Transverse colon (tissue), 4 donors: ENCODE results near the gene LYRM1. TPM values are rescaled to one million over a fixed set of nuclear protein-coding genes. Genes with fewer than 3 reads are reported as not detected.

ENCODE experiments used
- DNase-seq: peaks from one replicate; pipeline ENCODE4 v3.0.0-alpha.2; 2019
- H3K27ac ChIP-seq, 4 donors: fragments of 200-600 bp; sonication (generic); 2 replicates each; pipeline ENCODE4 v1.5.1; 2016 to 2018; ENCODE audit warnings: inconsistent platforms in 4 of 4
- H3K27me3 ChIP-seq: fragments of 200-600 bp; sonication (generic); 2 replicates; pipeline ENCODE4 v1.5.1; 2017; ENCODE audit warnings: inconsistent platforms
- H3K36me3 ChIP-seq, 4 donors: fragments of 200-600 bp; sonication (generic); 2 replicates each; pipeline ENCODE4 v1.5.1; 2017 to 2019; ENCODE audit warnings: inconsistent platforms in 4 of 4
- H3K4me1 ChIP-seq, 4 donors: fragments of 200-600 bp; sonication (generic); 2 replicates each; pipeline ENCODE4 v1.5.1; 2017 to 2020; ENCODE audit warnings: inconsistent platforms in 4 of 4
- H3K4me3 ChIP-seq, 4 donors: fragments of 200-600 bp; sonication (generic); 1 replicate in 1 of 4; 2 replicates in 3 of 4; pipeline versions ENCODE4 v1.5.1 to v1.6.1; 2017 to 2019; ENCODE audit warnings: inconsistent platforms in 4 of 4
- H3K9me3 ChIP-seq, 2 donors: fragments of 200-600 bp; sonication (generic); 2 replicates each; pipeline ENCODE4 v1.5.1; 2017 to 2019; ENCODE audit warnings: inconsistent platforms in 2 of 2
- CTCF ChIP-seq, 5 experiments: fragments of 200-600 bp in 3 of 5; fragments of 450-650 bp in 2 of 5; sonication (generic) in 3 of 5; IDR thresholded peaks; 1 replicate in 2 of 5; 2 replicates in 3 of 5; pipeline ENCODE4 v1.5.1; 2016 to 2017; ENCODE audit warnings: antibody characterized with exemption in 5 of 5, inconsistent platforms in 3 of 5, mild to moderate bottlenecking in 2 of 5, moderate library complexity in 1 of 5
- EP300 ChIP-seq: sonication (generic); formaldehyde crosslinking; IDR thresholded peaks from one replicate; pipeline ENCODE4 v1.6.1; 2017; ENCODE audit warnings: antibody characterized with exemption, low read depth
- POLR2A ChIP-seq: fragments of 450-650 bp; IDR thresholded peaks from one replicate; pipeline ENCODE4 v1.6.1; 2016; ENCODE audit warnings: antibody characterized with exemption, mild to moderate bottlenecking, moderate library complexity
- POLR2AphosphoS5 ChIP-seq, 3 donors: sonication (generic); formaldehyde crosslinking; IDR thresholded peaks; one replicate each; pipeline ENCODE4 v1.6.1; 2016; ENCODE audit warnings: antibody characterized with exemption in 3 of 3
- WGBS, 2 donors: methylation state at CpG; one replicate each; pipeline ENCODE4 v1.1.5; 2018; ENCODE audit warnings: low coverage in 1 of 2; 5-methylcytosine and 5-hydroxymethylcytosine counted together
- in situ Hi-C, 4 donors: fragments of 200-750 bp; cut with MboI; loops; one replicate each; pipeline versions ENCODE4 v1.15.0 to v1.15.1; 2017; ENCODE audit warnings: low sequenced_read_pairs in 3 of 4, low pct_ligation_motif_present in 1 of 4, low pct_unique_long_range_greater_than_20kb in 1 of 4
- intact Hi-C: fragments of 100-400 bp; cut with DNase I; formaldehyde crosslinking; loops from one replicate; pipeline ENCODE4 v1.15.1; 2023; ENCODE audit warnings: low total_unique reads
- total RNA-seq, 4 donors: library from RNA; depleted of rRNA; stranded (reverse); fragments of >200 nt; gene quantifications; one replicate each; pipeline ENCODE4 v1.1.0, GENCODE V29; 2016

The LYRM1 gene
- 10 to 100 TPM in 3 of 4 donors, 1 to 10 TPM in 1; 7.9 to 74.6 (median 27.5) TPM for total RNA-seq

GRCh38 chr16:20900299-20901067 lies at the start of gene LYRM1, which contains the start of gene DCUN1D3:
Gene LYRM1 (plus strand): TSS chr16:20900771. CDS start chr16:20915556, 14,785 bp downstream.
Gene DCUN1D3 (minus strand): TSS chr16:20900358. CDS start chr16:20862538, 37,820 bp downstream.
- Histone ChIP-seq H3K27me3 (no peaks in the 10 kb centered on the region), H3K27ac (peak within 1 kb of the TSS; percentile 93 to 97 (median 94)), H3K4me1 (peaks cover 12 to 57% (median 37%) of the 10 kb centered on the region in 4 donors), H3K4me3 (peak within 1 kb of the TSS; percentile 62 to 84 (median 76)), H3K36me3 (no peaks in the 10 kb centered on the region), H3K9me3 (no peaks in the 10 kb centered on the region)
- TF ChIP-seq EP300 = peak; percentile 67
- TF ChIP-seq POLR2A = peak; percentile 96
- TF ChIP-seq POLR2AphosphoS5 (IDR thresholded peaks at IDR 0.05) = peak; percentile 89 to 97 (median 95)
- TF ChIP-seq CTCF (IDR thresholded peaks at IDR 0.05) = no peak
- intact Hi-C loops (loop anchor here (5.0 kb wide), 1 partner anchor 48 kb away; no protein-coding TSS in a partner anchor), in situ Hi-C loops (loop anchor here in 1 of 4 donors (5.0 kb wide), 1 partner anchor 48 kb away; no protein-coding TSS in a partner anchor)
- WGBS, 2 donors = 0 to 1% methylated on average over 4 to 55 of the region's 62 CpGs
- peak; percentile 96 for DNase-seq

GRCh38 chr16:20850981-20851380 lies 49.6 kb upstream of the LYRM1 start:
- H3K36me3 ChIP-seq = no peaks in the 10 kb centered on the region
- no peaks in the 10 kb centered on the region for H3K27me3 ChIP-seq
- WGBS, 2 donors = 60 to 65% methylated on average over 2 to 3 of the region's 3 CpGs
- no peaks in the 10 kb centered on the region for H3K9me3 ChIP-seq
- DNase-seq = no peak
- no peak overlapping the region for H3K4me3 ChIP-seq
- intact Hi-C loops = loop anchor here (5.0 kb wide), 1 partner anchor 51 kb away; the partner anchor contains the start of genes DCUN1D3 and LYRM1
- peaks cover 3 to 28% (median 19%) of the 10 kb centered on the region in 4 donors for H3K4me1 ChIP-seq
- in situ Hi-C loops = loop anchor here in 2 of 4 donors (5.0 kb wide), 3 partner anchors 51 to 236 kb away; partner anchors contain the start of genes DCUN1D3 (in 1 of the 2) and LYRM1 (in 1 of the 2)
- H3K27ac ChIP-seq = peak overlapping the region; percentile 62 to 75 (median 64)
- TF ChIP-seq POLR2A = no peak

- intact Hi-C loops (loop anchor here (5.0 kb wide), 1 partner anchor 51 kb away; the partner anchor contains the start of genes DCUN1D3 and LYRM1), in situ Hi-C loops (loop anchor here in 2 of 4 donors (5.0 kb wide), 3 partner anchors 51 to 236 kb away; partner anchors contain the start of genes DCUN1D3 (in 1 of the 2) and LYRM1 (in 1 of the 2))
- H3K27ac ChIP-seq = peak overlapping the region; percentile 62 to 75 (median 64)
- peaks cover 3 to 28% (median 19%) of the 10 kb centered on the region in 4 donors for H3K4me1 ChIP-seq
- H3K4me3 ChIP-seq = no peak overlapping the region
- H3K9me3 ChIP-seq = no peaks in the 10 kb centered on the region
- H3K36me3 ChIP-seq = no peaks in the 10 kb centered on the region
- peak; percentile 66 for DNase-seq
- no peaks in the 10 kb centered on the region for H3K27me3 ChIP-seq
- TF ChIP-seq POLR2A = no peak
- peak; percentile 55 to 84 (median 75) for TF ChIP-seq POLR2AphosphoS5 (IDR thresholded peaks at IDR 0.05)
- TF ChIP-seq CTCF (IDR thresholded peaks at IDR 0.05) = no peak
- 26% methylated on average over 2 of the region's 2 CpGs; no CpG with 5 or more reads in 1 of the 2 donors for WGBS, 2 donors
Measured at GRCh38 chr16:20851601-20852000, 49.0 kb upstream of the LYRM1 start.

GRCh38 chr16:20853143-20853542 lies 47.4 kb upstream of the LYRM1 start:
- Histone ChIP-seq H3K27me3 (no peaks in the 10 kb centered on the region), H3K36me3 (no peaks in the 10 kb centered on the region), H3K27ac (no peak overlapping the region), H3K4me3 (no peak overlapping the region), H3K4me1 (peaks cover 3 to 28% (median 19%) of the 10 kb centered on the region in 4 donors), H3K9me3 (no peaks in the 10 kb centered on the region)
- no peak for DNase-seq
- WGBS, 2 donors = 93% methylated on average over 4 to 5 of the region's 5 CpGs
- no peak for TF ChIP-seq CTCF (IDR thresholded peaks at IDR 0.05)
- no peak for TF ChIP-seq EP300
- no peak for TF ChIP-seq POLR2AphosphoS5 (IDR thresholded peaks at IDR 0.05)
- no peak for TF ChIP-seq POLR2A
- in situ Hi-C loops (loop anchor here in 2 of 4 donors (5.0 kb wide), 3 partner anchors 49 to 234 kb away; partner anchors contain the start of genes DCUN1D3 (in 1 of the 2) and LYRM1 (in 1 of the 2)), intact Hi-C loops (loop anchor here (5.0 kb wide), 1 partner anchor 49 kb away; the partner anchor contains the start of genes DCUN1D3 and LYRM1)
